ENCODE measurements around the gene NTRK2.

Gene NTRK2

GRCh38 chr9:85042981-85043647 is 373.6 kb downstream of the NTRK2 start:
- DNase-seq (ENCODE audit: low spot score): no peak
- TF ChIP-seq CTCF (IDR thresholded peaks at IDR 0.05; ENCODE audit: extremely low read depth, missing control alignments): no peak

- no peak for TF ChIP-seq CTCF (IDR thresholded peaks at IDR 0.05; ENCODE audit: extremely low read depth, missing control alignments)
- no peak for DNase-seq (ENCODE audit: low spot score)
Observed at GRCh38 chr9:85045271-85045670, 375.7 kb downstream of the NTRK2 start.

GRCh38 chr9:85046475-85046874 is 376.9 kb downstream of the NTRK2 start:
- DNase-seq (ENCODE audit: low spot score): no peak
- no peak for TF ChIP-seq CTCF (IDR thresholded peaks at IDR 0.05; ENCODE audit: extremely low read depth, missing control alignments)

- no peak for DNase-seq (ENCODE audit: low spot score)
- no peak for TF ChIP-seq CTCF (IDR thresholded peaks at IDR 0.05; ENCODE audit: extremely low read depth, missing control alignments)
Observed at GRCh38 chr9:85053206-85053786, 383.8 kb downstream of the NTRK2 start.

- no peak for TF ChIP-seq CTCF (IDR thresholded peaks at IDR 0.05; ENCODE audit: extremely low read depth, missing control alignments)
- DNase-seq (ENCODE audit: low spot score): no peak
Observed at GRCh38 chr9:85054017-85054416, 384.5 kb downstream of the NTRK2 start.

- DNase-seq (ENCODE audit: low spot score): no peak
- no peak for TF ChIP-seq CTCF (IDR thresholded peaks at IDR 0.05; ENCODE audit: extremely low read depth, missing control alignments)
Observed at GRCh38 chr9:85055506-85056202, 386.1 kb downstream of the NTRK2 start.

- no peak for TF ChIP-seq CTCF (IDR thresholded peaks at IDR 0.05; ENCODE audit: extremely low read depth, missing control alignments)
- peak; percentile 43 for DNase-seq (ENCODE audit: low spot score)
Observed at GRCh38 chr9:85056203-85056572, 386.7 kb downstream of the NTRK2 start.

Data from GM20000 (cell line).